WTC11 (cell line): Measurements from ENCODE around the gene ATXN10. TPM values are rescaled to one million over a fixed set of nuclear protein-coding genes. Genes with fewer than 3 reads are reported as not detected.

ENCODE experiments used
- ATAC-seq: fragments of 200-7000 bp; cut with Tn5 transposase; 2 replicates; pipeline ENCODE4 v1.10.0; 2021; ENCODE audit warnings: mild to moderate bottlenecking, moderate library complexity
- CTCF ChIA-PET: fragments of 300-600 bp; sonication (Branson Sonifier 250); formaldehyde crosslinking; loops from one replicate; lab custom pipeline; 2021; ENCODE audit warnings: antibody characterized with exemption; lab: Charles Lee
- POLR2A ChIA-PET: fragments of 350-600 bp; sonication (Branson Sonifier 250); formaldehyde crosslinking; loops from one replicate; lab custom pipeline; 2021; ENCODE audit warnings: antibody characterized with exemption; lab: Charles Lee
- DNase-seq: peaks from one replicate; pipeline ENCODE4 v3.0.0; 2021; ENCODE audit warnings: low spot score
- H3K27ac Mint-ChIP-seq: 2 replicates; pipeline ENCODE4 v1.8.0; 2021; ENCODE audit warnings: mixed read lengths
- H3K27me3 Mint-ChIP-seq: 2 replicates; pipeline ENCODE4 v1.8.0; 2021; ENCODE audit warnings: low read depth, mild to moderate bottlenecking, moderate library complexity, mixed read lengths
- H3K36me3 Mint-ChIP-seq: 2 replicates; pipeline ENCODE4 v1.8.0; 2021; ENCODE audit warnings: mixed read lengths
- H3K4me1 Mint-ChIP-seq: 2 replicates; pipeline ENCODE4 v1.8.0; 2022; ENCODE audit warnings: mixed read lengths
- H3K4me3 Mint-ChIP-seq: 2 replicates; pipeline ENCODE4 v1.8.0; 2021; ENCODE audit warnings: mild to moderate bottlenecking, moderate library complexity, mixed read lengths
- H3K9me3 Mint-ChIP-seq: 2 replicates; pipeline ENCODE4 v1.8.0; 2021; ENCODE audit warnings: mixed read lengths
- ATF1 ChIP-seq: sonication (generic); formaldehyde crosslinking; IDR thresholded peaks from 2 replicates; pipeline ENCODE4 v1.8.1; 2023; ENCODE audit warnings: mild to moderate bottlenecking, moderate library complexity, missing genetic modification reagents
- CBFB ChIP-seq: sonication (generic); formaldehyde crosslinking; IDR thresholded peaks from 2 replicates; pipeline ENCODE4 v1.8.1; 2022; ENCODE audit warnings: mild to moderate bottlenecking, low read depth, missing genetic modification reagents
- MYBL2 ChIP-seq: sonication (generic); formaldehyde crosslinking; IDR thresholded peaks from 2 replicates; pipeline ENCODE4 v1.8.1; 2023; ENCODE audit warnings: mild to moderate bottlenecking, moderate library complexity, missing genetic modification reagents
- RELA ChIP-seq: sonication (generic); formaldehyde crosslinking; IDR thresholded peaks from 2 replicates; pipeline ENCODE4 v1.8.1; 2022; ENCODE audit warnings: missing genetic modification reagents, mild to moderate bottlenecking, borderline replicate concordance
- RORB ChIP-seq: fragments of 250-450 bp; sonication (Bioruptor Pico); IDR thresholded peaks from 2 replicates; pipeline ENCODE4 v1.9.0; 2021; ENCODE audit warnings: mild to moderate bottlenecking
- ZNF121 ChIP-seq: sonication (generic); formaldehyde crosslinking; IDR thresholded peaks from 2 replicates; pipeline ENCODE4 v1.8.0; 2023; ENCODE audit warnings: missing genetic modification reagents
- ZNF138 ChIP-seq: sonication (generic); formaldehyde crosslinking; conservative IDR thresholded peaks from 2 replicates; pipeline ENCODE4 v1.8.1; 2022; ENCODE audit warnings: mild to moderate bottlenecking, moderate library complexity, missing genetic modification reagents
- total RNA-seq: library from RNA; stranded (reverse); gene quantifications from 3 replicates; pipeline ENCODE4 v1.2.3, GENCODE V29; 2021
- TF ChIP-seq, protein P1 (sequence below): sonication (generic); formaldehyde crosslinking; IDR thresholded peaks from 2 replicates; pipeline ENCODE4 v1.8.0; 2023; ENCODE audit warnings: mild to moderate bottlenecking, missing genetic modification reagents
- TF ChIP-seq, protein P2 (sequence below): fragments of 250-450 bp; sonication (Bioruptor Pico); IDR thresholded peaks from 2 replicates; pipeline ENCODE4 v2.1.2; 2022; ENCODE audit warnings: mild to moderate bottlenecking, moderate library complexity
- TF ChIP-seq, protein P3 (sequence below): sonication (generic); formaldehyde crosslinking; IDR thresholded peaks from 2 replicates; pipeline ENCODE4 v1.8.0; 2022; ENCODE audit warnings: mild to moderate bottlenecking, missing genetic modification reagents
- TF ChIP-seq, protein P4 (sequence below): fragments of 250-450 bp; sonication (Bioruptor Pico); conservative IDR thresholded peaks from 2 replicates; pipeline ENCODE4 v1.9.0; 2021; ENCODE audit warnings: mild to moderate bottlenecking
- TF ChIP-seq, protein P5 (sequence below): sonication (generic); formaldehyde crosslinking; IDR thresholded peaks from 2 replicates; pipeline ENCODE4 v1.8.1; 2022; ENCODE audit warnings: missing genetic modification reagents, borderline replicate concordance

The ATXN10 gene
- total RNA-seq, 1 experiment from 2014 or later = 185 TPM

DNA sequence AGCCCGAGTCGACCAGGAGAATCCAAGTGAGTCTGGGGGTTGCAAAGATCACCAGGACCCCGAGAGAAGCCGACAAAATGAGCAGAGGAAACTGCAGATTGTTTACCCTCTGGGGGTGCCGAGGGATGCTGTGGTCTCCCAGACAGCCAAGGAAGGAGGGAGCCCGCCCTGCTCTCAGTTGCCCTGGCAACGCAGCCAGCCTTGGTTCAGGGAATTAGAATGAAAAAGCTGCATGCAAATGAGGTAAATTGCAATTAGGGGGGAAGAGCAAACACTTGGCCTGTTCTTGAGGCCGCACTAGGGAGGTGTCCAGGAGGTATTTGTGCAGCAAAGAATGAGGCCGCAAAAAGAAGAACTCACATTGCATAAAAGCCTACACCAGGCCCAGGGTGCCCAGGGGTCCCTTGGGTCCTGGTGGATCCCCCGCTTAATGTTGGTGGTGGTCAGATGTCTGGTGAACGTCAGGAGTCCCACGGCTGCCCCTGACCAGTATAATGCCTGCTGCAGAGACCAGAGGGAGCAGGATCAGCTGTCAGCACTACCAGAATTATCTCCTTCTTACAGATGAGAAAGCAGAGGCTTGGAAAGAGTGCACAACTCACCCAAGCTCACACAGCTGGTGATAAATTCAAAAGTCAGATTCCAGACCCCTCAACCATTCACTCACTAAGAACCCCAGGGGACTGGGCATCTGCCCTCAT, 40.3 kb upstream of the ATXN10 start:
- peak; percentile 75 for DNase-seq
- H3K9me3 Mint-ChIP-seq = no peaks in the 10 kb centered on the region

DNA sequence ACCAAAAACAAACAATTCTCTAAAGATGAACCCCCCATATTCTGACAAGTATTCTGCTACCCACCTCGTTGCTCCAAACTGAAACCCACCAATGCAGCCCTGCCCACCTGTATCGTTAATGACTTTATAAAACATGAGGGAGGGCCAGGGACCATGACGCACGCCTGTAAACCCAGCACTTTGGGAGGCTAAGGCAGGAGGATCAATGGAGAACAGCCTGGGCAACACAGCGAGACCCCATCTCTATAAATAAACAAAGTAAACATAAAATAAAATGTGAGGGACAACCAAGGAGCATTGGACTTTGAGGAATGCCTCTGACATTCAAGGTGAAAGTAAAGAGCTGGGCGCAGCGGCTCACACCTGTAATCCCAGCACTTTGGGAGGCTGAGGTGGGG, 39.8 kb upstream of the ATXN10 start:
- H3K4me1 Mint-ChIP-seq = peaks cover 57% of the 10 kb centered on the region
- CTCF ChIA-PET = interaction anchor here (0.6 to 1.6 kb wide), 3 partner anchors 13 to 231 kb away, joined by 3 to 4 read pairs (median 3); no protein-coding TSS in a partner anchor
- no peak overlapping the region for H3K4me3 Mint-ChIP-seq
- H3K27me3 Mint-ChIP-seq = peaks cover 14% of the 10 kb centered on the region
- TF ChIP-seq, protein P1, sequence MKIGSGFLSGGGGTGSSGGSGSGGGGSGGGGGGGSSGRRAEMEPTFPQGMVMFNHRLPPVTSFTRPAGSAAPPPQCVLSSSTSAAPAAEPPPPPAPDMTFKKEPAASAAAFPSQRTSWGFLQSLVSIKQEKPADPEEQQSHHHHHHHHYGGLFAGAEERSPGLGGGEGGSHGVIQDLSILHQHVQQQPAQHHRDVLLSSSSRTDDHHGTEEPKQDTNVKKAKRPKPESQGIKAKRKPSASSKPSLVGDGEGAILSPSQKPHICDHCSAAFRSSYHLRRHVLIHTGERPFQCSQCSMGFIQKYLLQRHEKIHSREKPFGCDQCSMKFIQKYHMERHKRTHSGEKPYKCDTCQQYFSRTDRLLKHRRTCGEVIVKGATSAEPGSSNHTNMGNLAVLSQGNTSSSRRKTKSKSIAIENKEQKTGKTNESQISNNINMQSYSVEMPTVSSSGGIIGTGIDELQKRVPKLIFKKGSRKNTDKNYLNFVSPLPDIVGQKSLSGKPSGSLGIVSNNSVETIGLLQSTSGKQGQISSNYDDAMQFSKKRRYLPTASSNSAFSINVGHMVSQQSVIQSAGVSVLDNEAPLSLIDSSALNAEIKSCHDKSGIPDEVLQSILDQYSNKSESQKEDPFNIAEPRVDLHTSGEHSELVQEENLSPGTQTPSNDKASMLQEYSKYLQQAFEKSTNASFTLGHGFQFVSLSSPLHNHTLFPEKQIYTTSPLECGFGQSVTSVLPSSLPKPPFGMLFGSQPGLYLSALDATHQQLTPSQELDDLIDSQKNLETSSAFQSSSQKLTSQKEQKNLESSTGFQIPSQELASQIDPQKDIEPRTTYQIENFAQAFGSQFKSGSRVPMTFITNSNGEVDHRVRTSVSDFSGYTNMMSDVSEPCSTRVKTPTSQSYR (CRISPR knock-in tag) = no peak
- TF ChIP-seq, protein P2, sequence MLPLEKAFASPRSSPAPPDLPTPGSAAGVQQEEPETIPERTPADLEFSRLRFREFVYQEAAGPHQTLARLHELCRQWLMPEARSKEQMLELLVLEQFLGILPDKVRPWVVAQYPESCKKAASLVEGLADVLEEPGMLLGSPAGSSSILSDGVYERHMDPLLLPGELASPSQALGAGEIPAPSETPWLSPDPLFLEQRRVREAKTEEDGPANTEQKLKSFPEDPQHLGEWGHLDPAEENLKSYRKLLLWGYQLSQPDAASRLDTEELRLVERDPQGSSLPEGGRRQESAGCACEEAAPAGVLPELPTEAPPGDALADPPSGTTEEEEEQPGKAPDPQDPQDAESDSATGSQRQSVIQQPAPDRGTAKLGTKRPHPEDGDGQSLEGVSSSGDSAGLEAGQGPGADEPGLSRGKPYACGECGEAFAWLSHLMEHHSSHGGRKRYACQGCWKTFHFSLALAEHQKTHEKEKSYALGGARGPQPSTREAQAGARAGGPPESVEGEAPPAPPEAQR (CRISPR knock-in tag) = no peak
- peak; percentile 84 for TF ChIP-seq ZNF121 (CRISPR knock-in tag)
- POLR2A ChIA-PET = no interaction called here
- H3K27ac Mint-ChIP-seq = no peak overlapping the region
- no peaks in the 10 kb centered on the region for H3K36me3 Mint-ChIP-seq
- no peak for DNase-seq
- ATAC-seq = no peak
- no peaks in the 10 kb centered on the region for H3K9me3 Mint-ChIP-seq

More for the DNA sequence above, 40.3 kb upstream of the ATXN10 start:
- H3K27me3 Mint-ChIP-seq = peaks cover 14% of the 10 kb centered on the region
- H3K36me3 Mint-ChIP-seq = no peaks in the 10 kb centered on the region
- peak overlapping the region; percentile 33 for H3K4me3 Mint-ChIP-seq
- ATAC-seq = peak; percentile 72
- TF ChIP-seq ZNF138 (no peak), RORB (CRISPR knock-in tag) (no peak), ATF1 (no peak)
- TF ChIP-seq, protein P3, sequence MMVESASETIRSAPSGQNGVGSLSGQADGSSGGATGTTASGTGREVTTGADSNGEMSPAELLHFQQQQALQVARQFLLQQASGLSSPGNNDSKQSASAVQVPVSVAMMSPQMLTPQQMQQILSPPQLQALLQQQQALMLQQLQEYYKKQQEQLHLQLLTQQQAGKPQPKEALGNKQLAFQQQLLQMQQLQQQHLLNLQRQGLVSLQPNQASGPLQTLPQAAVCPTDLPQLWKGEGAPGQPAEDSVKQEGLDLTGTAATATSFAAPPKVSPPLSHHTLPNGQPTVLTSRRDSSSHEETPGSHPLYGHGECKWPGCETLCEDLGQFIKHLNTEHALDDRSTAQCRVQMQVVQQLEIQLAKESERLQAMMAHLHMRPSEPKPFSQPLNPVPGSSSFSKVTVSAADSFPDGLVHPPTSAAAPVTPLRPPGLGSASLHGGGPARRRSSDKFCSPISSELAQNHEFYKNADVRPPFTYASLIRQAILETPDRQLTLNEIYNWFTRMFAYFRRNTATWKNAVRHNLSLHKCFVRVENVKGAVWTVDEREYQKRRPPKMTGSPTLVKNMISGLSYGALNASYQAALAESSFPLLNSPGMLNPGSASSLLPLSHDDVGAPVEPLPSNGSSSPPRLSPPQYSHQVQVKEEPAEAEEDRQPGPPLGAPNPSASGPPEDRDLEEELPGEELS (CRISPR knock-in tag) = 0 out of 2 replicates have a peak, but pooled peaks have one; percentile 21
- POLR2A ChIA-PET = no interaction called here
- H3K4me1 Mint-ChIP-seq = peaks cover 59% of the 10 kb centered on the region
- CTCF ChIA-PET = interaction anchor here (0.6 to 2.0 kb wide), 5 partner anchors 14 to 810 kb away, joined by 3 to 4 read pairs (median 3); no protein-coding TSS in a partner anchor
- peak overlapping the region; percentile 74; the same call in 1 of the 2 replicates for H3K27ac Mint-ChIP-seq

DNA sequence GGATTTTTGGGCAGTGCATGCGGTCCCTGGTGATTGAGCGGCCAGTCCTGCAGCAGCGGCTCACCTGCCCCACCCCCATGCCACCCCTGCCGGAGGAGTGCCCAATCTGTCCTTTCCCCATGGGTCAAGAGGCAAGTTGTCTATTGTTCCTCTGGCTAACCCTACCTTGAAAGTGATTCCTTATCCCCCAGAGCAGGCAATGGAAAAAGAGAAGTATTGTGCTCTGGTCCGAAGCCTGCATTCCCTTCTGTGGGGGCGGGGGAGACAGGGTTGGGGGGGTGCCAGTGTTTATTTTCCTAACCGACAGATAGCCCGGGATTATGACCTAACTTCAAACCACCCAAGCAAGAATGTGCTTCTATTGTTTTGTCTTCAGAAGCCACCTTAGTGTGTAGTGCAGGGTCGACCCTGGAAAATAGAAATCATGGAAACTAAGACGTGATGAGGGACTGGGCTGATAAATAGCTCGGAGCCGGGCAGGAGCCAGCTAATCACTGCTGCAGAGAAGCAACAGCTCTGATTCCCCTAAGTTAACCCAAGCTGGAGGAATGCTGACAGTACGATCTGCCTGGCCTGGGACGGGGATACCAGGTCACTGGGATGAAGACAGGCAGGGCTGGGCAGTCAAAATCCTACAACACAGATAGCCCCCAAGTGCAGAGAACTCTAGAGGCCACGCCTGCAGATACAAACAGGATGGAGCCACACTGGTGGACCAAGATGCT, 38.7 kb upstream of the ATXN10 start:
- DNase-seq = no peak
- TF ChIP-seq, protein P4, sequence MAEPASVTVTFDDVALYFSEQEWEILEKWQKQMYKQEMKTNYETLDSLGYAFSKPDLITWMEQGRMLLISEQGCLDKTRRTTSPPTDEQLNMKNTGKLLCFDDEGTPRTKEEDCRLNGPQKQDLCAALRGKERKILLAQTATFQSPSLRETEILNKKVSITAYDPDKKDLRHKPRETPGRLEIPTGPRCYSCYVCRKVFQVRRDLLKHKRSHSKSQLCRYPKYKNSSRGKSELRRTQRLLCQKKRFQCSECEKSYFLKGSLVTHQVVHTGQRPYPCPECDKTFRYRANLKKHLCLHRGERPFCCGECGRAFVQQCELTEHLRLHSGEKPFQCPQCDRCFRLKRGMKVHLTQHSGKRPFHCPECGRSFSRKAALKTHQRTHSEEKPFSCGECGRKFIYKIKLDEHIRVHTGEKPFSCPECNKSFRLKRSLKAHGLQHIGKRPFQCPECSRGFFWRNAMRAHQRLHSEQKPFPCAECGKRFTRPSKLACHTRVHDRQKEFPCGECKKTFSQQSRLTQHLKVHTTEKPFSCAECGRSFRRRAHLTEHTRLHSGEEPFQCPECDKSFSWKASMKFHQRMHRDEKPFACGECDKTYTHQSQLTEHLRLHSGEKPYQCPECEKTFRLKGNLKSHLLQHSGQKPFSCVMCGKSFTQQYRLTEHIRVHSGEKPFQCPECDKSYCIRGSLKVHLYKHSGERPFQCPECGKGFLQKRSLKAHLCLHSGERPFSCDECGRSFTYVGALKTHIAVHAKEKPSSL (CRISPR knock-in tag) = no peak
- TF ChIP-seq, protein P5, sequence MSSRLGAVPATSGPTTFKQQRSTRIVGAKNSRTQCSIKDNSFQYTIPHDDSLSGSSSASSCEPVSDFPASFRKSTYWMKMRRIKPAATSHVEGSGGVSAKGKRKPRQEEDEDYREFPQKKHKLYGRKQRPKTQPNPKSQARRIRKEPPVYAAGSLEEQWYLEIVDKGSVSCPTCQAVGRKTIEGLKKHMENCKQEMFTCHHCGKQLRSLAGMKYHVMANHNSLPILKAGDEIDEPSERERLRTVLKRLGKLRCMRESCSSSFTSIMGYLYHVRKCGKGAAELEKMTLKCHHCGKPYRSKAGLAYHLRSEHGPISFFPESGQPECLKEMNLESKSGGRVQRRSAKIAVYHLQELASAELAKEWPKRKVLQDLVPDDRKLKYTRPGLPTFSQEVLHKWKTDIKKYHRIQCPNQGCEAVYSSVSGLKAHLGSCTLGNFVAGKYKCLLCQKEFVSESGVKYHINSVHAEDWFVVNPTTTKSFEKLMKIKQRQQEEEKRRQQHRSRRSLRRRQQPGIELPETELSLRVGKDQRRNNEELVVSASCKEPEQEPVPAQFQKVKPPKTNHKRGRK (CRISPR knock-in tag) = no peak
- TF ChIP-seq RELA (CRISPR knock-in tag) (no peak), CBFB (CRISPR knock-in tag) (no peak), MYBL2 (CRISPR knock-in tag) (no peak)
- ChIA-PET POLR2A (no interaction called here), CTCF (interaction anchor here (0.6 to 1.7 kb wide), 5 partner anchors 11 to 373 kb away, joined by 3 to 4 read pairs (median 3); no protein-coding TSS in a partner anchor)
- peaks cover 14% of the 10 kb centered on the region for H3K27me3 Mint-ChIP-seq
- no peaks in the 10 kb centered on the region for H3K9me3 Mint-ChIP-seq
- ATAC-seq = no peak
- no peak overlapping the region for H3K27ac Mint-ChIP-seq
- H3K36me3 Mint-ChIP-seq = no peaks in the 10 kb centered on the region
- H3K4me3 Mint-ChIP-seq = no peak overlapping the region
- peaks cover 55% of the 10 kb centered on the region for H3K4me1 Mint-ChIP-seq
